Prostate gland (tissue), 2 donors: ENCODE data around the gene BRSK2.

Source experiments
- POLR2A ChIP-seq: fragments of 450-650 bp; IDR thresholded peaks from one replicate; pipeline ENCODE4 v1.6.1; 2016; ENCODE audit warnings: antibody characterized with exemption, mild to moderate bottlenecking
- TF ChIP-seq, protein P1 (sequence below), 4 experiments: fragments of 200-600 bp in 2 of 4; fragments of 450-650 bp in 2 of 4; sonication (generic) in 2 of 4; IDR thresholded peaks; 1 replicate in 3 of 4; 2 replicates in 1 of 4; pipeline ENCODE4 v1.5.1; 2016 to 2019; ENCODE audit warnings: antibody characterized with exemption in 4 of 4, mild to moderate bottlenecking in 2 of 4, moderate library complexity in 2 of 4

DNA sequence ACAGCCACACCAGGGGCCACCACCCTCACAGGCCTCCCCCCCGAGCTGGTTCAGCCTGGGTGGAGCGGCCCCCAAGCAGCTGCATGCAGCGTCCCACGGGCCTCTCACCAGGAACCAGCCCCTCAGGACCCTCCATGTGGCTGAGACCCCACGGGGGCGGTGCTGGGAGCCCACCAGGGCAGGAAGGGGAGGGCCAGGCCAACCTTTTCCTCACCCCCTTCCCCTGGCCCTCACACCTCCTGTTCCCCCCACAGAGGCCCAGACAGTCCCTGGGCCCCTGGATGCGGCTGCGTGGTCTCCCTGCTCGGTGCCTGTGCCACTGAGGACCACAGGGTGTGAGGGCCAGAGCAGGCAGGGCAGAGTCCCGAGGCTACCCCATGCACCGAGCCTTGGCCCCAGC is 50.3 kb downstream of the BRSK2 start:
- TF ChIP-seq, protein P1, sequence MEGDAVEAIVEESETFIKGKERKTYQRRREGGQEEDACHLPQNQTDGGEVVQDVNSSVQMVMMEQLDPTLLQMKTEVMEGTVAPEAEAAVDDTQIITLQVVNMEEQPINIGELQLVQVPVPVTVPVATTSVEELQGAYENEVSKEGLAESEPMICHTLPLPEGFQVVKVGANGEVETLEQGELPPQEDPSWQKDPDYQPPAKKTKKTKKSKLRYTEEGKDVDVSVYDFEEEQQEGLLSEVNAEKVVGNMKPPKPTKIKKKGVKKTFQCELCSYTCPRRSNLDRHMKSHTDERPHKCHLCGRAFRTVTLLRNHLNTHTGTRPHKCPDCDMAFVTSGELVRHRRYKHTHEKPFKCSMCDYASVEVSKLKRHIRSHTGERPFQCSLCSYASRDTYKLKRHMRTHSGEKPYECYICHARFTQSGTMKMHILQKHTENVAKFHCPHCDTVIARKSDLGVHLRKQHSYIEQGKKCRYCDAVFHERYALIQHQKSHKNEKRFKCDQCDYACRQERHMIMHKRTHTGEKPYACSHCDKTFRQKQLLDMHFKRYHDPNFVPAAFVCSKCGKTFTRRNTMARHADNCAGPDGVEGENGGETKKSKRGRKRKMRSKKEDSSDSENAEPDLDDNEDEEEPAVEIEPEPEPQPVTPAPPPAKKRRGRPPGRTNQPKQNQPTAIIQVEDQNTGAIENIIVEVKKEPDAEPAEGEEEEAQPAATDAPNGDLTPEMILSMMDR (IDR thresholded peaks at IDR 0.05): no peak
- no peak for TF ChIP-seq POLR2A
